ENCODE results near the gene RARS1.

Gene RARS1

DNA sequence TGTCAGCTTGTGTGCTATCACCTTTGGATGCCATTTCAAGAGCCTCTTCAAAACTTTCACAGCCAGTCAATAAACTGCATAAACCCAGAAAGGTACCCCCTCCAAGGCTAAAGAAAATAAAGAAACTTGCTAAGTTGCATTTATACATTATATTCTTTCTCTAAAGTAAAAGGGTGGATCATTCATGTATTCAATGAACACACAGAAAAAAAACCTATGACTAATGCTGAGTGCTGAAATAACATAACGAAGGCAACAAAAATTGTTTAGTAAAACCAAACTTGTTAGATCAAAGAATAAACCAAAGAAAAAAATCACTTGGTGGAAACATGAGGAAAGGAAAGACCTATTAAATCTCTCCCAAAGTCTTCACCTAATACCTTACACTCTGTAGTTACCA, 77.7 kb downstream of the RARS1 start:
- no peak for DNase-seq

DNA sequence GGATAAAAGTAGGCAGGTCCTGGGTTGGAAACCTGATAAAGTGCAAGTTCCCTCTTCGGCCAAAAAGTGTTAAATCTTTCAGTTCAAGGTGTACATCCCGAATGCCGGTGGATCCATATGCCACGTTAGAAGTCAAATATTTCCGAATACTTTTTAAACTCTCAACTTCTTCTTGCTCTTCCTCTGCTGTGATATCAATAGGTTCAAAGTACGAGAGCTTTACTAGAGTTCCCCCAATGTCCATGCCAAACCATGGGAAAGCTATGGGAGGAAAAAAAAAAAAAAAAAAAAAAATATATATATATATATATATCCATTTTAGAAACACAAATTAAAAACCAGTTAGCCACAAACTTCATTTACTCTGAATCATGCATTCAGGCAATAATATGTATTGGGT, 82.5 kb downstream of the RARS1 start:
- DNase-seq = no peak

Data from CD4-positive, alpha-beta T cell treated with Interleukin-12 subunit alpha and Interleukin-12 subunit beta, for 1 hour (primary cell).